ENCODE data around the gene ACIN1. TPM values are rescaled to one million over a fixed set of nuclear protein-coding genes. Genes with fewer than 3 reads are reported as not detected.

ACIN1 gene
- total and polyA plus RNA-seq, 2 experiments from 2014 or later: 76.1 to 172 TPM

GRCh38 chr14:23097786-23098185 is 2.9 kb upstream of the ACIN1 start (continued):
- TF ChIP-seq, protein P1, sequence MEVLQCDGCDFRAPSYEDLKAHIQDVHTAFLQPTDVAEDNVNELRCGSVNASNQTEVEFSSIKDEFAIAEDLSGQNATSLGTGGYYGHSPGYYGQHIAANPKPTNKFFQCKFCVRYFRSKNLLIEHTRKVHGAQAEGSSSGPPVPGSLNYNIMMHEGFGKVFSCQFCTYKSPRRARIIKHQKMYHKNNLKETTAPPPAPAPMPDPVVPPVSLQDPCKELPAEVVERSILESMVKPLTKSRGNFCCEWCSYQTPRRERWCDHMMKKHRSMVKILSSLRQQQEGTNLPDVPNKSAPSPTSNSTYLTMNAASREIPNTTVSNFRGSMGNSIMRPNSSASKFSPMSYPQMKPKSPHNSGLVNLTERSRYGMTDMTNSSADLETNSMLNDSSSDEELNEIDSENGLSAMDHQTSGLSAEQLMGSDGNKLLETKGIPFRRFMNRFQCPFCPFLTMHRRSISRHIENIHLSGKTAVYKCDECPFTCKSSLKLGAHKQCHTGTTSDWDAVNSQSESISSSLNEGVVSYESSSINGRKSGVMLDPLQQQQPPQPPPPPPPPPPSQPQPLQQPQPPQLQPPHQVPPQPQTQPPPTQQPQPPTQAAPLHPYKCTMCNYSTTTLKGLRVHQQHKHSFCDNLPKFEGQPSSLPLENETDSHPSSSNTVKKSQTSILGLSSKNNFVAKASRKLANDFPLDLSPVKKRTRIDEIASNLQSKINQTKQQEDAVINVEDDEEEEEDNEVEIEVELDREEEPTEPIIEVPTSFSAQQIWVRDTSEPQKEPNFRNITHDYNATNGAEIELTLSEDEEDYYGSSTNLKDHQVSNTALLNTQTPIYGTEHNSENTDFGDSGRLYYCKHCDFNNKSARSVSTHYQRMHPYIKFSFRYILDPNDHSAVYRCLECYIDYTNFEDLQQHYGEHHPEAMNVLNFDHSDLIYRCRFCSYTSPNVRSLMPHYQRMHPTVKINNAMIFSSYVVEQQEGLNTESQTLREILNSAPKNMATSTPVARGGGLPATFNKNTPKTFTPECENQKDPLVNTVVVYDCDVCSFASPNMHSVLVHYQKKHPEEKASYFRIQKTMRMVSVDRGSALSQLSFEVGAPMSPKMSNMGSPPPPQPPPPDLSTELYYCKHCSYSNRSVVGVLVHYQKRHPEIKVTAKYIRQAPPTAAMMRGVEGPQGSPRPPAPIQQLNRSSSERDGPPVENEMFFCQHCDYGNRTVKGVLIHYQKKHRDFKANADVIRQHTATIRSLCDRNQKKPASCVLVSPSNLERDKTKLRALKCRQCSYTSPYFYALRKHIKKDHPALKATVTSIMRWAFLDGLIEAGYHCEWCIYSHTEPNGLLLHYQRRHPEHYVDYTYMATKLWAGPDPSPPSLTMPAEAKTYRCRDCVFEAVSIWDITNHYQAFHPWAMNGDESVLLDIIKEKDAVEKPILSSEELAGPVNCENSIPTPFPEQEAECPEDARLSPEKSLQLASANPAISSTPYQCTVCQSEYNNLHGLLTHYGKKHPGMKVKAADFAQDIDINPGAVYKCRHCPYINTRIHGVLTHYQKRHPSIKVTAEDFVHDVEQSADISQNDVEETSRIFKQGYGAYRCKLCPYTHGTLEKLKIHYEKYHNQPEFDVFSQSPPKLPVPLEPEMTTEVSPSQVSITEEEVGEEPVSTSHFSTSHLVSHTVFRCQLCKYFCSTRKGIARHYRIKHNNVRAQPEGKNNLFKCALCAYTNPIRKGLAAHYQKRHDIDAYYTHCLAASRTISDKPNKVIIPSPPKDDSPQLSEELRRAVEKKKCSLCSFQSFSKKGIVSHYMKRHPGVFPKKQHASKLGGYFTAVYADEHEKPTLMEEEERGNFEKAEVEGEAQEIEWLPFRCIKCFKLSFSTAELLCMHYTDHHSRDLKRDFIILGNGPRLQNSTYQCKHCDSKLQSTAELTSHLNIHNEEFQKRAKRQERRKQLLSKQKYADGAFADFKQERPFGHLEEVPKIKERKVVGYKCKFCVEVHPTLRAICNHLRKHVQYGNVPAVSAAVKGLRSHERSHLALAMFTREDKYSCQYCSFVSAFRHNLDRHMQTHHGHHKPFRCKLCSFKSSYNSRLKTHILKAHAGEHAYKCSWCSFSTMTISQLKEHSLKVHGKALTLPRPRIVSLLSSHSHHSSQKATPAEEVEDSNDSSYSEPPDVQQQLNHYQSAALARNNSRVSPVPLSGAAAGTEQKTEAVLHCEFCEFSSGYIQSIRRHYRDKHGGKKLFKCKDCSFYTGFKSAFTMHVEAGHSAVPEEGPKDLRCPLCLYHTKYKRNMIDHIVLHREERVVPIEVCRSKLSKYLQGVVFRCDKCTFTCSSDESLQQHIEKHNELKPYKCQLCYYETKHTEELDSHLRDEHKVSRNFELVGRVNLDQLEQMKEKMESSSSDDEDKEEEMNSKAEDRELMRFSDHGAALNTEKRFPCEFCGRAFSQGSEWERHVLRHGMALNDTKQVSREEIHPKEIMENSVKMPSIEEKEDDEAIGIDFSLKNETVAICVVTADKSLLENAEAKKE (CRISPR knock-in tag; IDR thresholded peaks at IDR 0.05): no peak
- TF ChIP-seq, protein P2, sequence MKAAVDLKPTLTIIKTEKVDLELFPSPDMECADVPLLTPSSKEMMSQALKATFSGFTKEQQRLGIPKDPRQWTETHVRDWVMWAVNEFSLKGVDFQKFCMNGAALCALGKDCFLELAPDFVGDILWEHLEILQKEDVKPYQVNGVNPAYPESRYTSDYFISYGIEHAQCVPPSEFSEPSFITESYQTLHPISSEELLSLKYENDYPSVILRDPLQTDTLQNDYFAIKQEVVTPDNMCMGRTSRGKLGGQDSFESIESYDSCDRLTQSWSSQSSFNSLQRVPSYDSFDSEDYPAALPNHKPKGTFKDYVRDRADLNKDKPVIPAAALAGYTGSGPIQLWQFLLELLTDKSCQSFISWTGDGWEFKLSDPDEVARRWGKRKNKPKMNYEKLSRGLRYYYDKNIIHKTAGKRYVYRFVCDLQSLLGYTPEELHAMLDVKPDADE (IDR thresholded peaks at IDR 0.05): no peak

DNA sequence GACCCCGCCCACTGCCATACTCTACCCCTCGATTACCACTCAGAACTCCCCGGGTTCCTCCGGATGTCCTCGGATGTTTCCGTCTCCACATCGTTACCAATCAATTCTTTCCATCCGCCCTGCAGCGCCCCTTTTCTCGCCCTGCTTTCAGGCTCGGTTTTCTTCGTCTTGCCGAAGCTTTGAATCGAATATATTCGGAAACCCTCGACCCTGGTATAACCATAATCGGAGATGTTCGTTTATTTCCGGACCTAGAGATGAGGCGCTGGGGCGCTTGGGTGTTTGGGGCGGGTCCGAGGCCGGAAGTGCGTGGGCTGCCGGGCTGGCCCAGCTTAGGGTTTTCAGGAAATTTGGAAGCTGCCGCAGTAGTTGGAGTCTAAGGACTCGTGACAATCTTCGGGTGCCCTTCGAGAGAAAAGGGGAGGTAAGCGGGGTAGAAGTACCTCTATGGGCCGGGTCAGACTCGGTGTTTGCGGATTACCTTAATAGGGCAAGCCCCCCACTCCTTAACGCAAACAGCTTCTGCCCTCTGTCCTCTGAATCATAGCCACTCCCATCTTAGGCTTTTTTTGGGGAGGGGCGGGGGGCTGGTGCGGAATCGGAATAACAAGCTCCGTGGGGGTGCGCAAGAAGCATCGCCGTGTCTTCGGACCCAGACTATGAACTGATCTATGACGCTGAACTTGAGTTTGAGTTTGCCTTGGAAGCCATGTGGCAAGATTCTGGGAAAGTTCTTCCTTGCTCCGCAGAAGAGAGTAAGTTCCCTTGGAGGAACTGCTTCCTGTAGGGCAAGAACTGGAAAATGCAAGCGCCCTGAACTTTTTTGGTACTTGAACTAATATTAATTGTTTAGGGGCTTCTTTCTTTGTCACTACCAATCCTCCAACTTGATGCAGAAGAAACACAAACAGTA is 516 bp upstream of the ACIN1 start, which contains the start of gene C14orf119:
Gene C14orf119 (plus strand): TSS at position 310 of the 913 bp plus-strand sequence. CDS start 2,154 bp downstream, outside the sequence.
- Histone ChIP-seq H3K27ac (ENCODE audit: low read depth) (peak within 1 kb of the TSS; percentile 72), H4K20me1 (replicated peaks; ENCODE audit: insufficient read depth) (peaks cover 41% of the 10 kb centered on the region), H3K9me2 (ENCODE audit: insufficient read depth) (no peaks in the 10 kb centered on the region), H3F3A (replicated peaks; ENCODE audit: low read depth) (no peaks in the 10 kb centered on the region), H3K4me2 (peak within 1 kb of the TSS; percentile 92), H2AFZ (no peak within 1 kb of the TSS), H3K4me1 (ENCODE audit: insufficient read depth) (peaks cover 14% of the 10 kb centered on the region), H3K79me2 (replicated peaks; ENCODE audit: insufficient read depth) (peaks cover 73% of the 10 kb centered on the region), H3K4me3 (peak within 1 kb of the TSS; percentile 84), H3K27me3 (ENCODE audit: insufficient read depth) (no peaks in the 10 kb centered on the region), H3K36me3 (ENCODE audit: insufficient read depth) (peaks cover 30% of the 10 kb centered on the region; the same call in 1 of the 2 replicates)
- peak; percentile 84 for ATAC-seq
- Mint-ChIP-seq H3K27me3 (ENCODE audit: insufficient read depth, low read depth, poor library complexity) (peaks cover 5% of the 10 kb centered on the region), H3K36me3 (ENCODE audit: low read depth) (peaks cover 48% of the 10 kb centered on the region), H3K4me1 (peaks cover 17% of the 10 kb centered on the region), H3K27ac (no peak within 1 kb of the TSS), H3K4me3 (no peak within 1 kb of the TSS), H3K9me3 (no peaks in the 10 kb centered on the region)
- peak; percentile 100 for DNase-seq (ENCODE audit: low spot score)
- TF ChIP-seq REST (IDR thresholded peaks at IDR 0.05; ENCODE audit: unreplicated experiment): no peak
- peak; percentile 57 for TF ChIP-seq CREB1 (CRISPR knock-in tag; IDR thresholded peaks at IDR 0.05; ENCODE audit: low read depth)
- peak; percentile 55 for TF ChIP-seq POLR2AphosphoS5 (IDR thresholded peaks at IDR 0.05; ENCODE audit: low read depth)

Data from GM23338 (cell line).